Fibroblast of lung (primary cell): Measurements from ENCODE around the gene DUSP1. TPM values are rescaled to one million over a fixed set of nuclear protein-coding genes. Genes with fewer than 3 reads are reported as not detected.

Source experiments
- DNase-seq, 2 donors: peaks; one replicate each; pipeline versions ENCODE4 v3.0.0 to v3.0.0-alpha.2; 2010; ENCODE audit warnings: low read depth in 2 of 2
- H2AFZ ChIP-seq: 2 replicates; pipeline ENCODE4 v1.5.1; 2012; ENCODE audit warnings: low read length, control low read depth, inconsistent platforms
- H3K27ac ChIP-seq: 2 replicates; pipeline ENCODE4 v1.5.1; 2011; ENCODE audit warnings: low read length, control low read depth; ENCODE audit not compliant: insufficient read depth
- H3K27me3 ChIP-seq: 2 replicates; pipeline ENCODE4 v1.5.1; 2011; ENCODE audit warnings: mild to moderate bottlenecking, low read length; ENCODE audit not compliant: control insufficient read depth, insufficient read depth
- H3K36me3 ChIP-seq: 2 replicates; pipeline ENCODE4 v1.5.1; 2011; ENCODE audit warnings: low read length; ENCODE audit not compliant: control insufficient read depth, insufficient read depth
- H3K4me1 ChIP-seq: 2 replicates; pipeline ENCODE4 v1.5.1; 2011; ENCODE audit warnings: low read length; ENCODE audit not compliant: control insufficient read depth, insufficient read depth; ENCODE audit errors: extremely low read depth
- H3K4me2 ChIP-seq: 2 replicates; pipeline ENCODE4 v1.5.1; 2011; ENCODE audit warnings: low read length, control low read depth; ENCODE audit not compliant: insufficient read depth; ENCODE audit errors: extremely low read depth
- H3K4me3 ChIP-seq, 4 experiments: fragments of 200-600 bp in 1 of 4; sonication (generic) in 1 of 4; replicated peaks in 1 of 4; 2 replicates each; pipeline ENCODE4 v1.5.1; 2011 to 2016; ENCODE audit warnings: low read length in 4 of 4, low read depth in 3 of 4, mild to moderate bottlenecking in 3 of 4, control low read depth in 2 of 4, inconsistent platforms in 1 of 4, mixed read lengths in 1 of 4; ENCODE audit not compliant: insufficient read depth in 1 of 4; ENCODE audit errors: control extremely low read depth in 1 of 4
- H3K79me2 ChIP-seq: 2 replicates; pipeline ENCODE4 v1.5.1; 2012; ENCODE audit warnings: mild to moderate bottlenecking, low read length, inconsistent platforms; ENCODE audit not compliant: control insufficient read depth, insufficient read depth
- H3K9ac ChIP-seq: 2 replicates; pipeline ENCODE4 v1.5.1; 2011; ENCODE audit warnings: mild to moderate bottlenecking, low read length, control low read depth; ENCODE audit not compliant: insufficient read depth
- H3K9me3 ChIP-seq: 2 replicates; pipeline ENCODE4 v1.5.1; 2012; ENCODE audit warnings: low read depth, low read length; ENCODE audit not compliant: control insufficient read depth, insufficient read depth
- H4K20me1 ChIP-seq: 2 replicates; pipeline ENCODE4 v1.5.1; 2011; ENCODE audit warnings: low read length; ENCODE audit not compliant: control insufficient read depth, insufficient read depth; ENCODE audit errors: extremely low read depth
- CTCF ChIP-seq, 2 donors: IDR thresholded peaks in 1 of 2; conservative IDR thresholded peaks in 1 of 2; 1 replicate in 1 of 2; 2 replicates in 1 of 2; pipeline ENCODE4 v1.5.1; 2011 to 2012; ENCODE audit warnings: low read length in 2 of 2, control low read depth in 1 of 2, inconsistent platforms in 1 of 2, low read depth in 1 of 2, mild to moderate bottlenecking in 1 of 2
- EZH2 ChIP-seq: IDR thresholded peaks from 2 replicates; pipeline ENCODE4 v1.5.1; 2012; ENCODE audit warnings: low read length, control low read depth, mild to moderate bottlenecking; ENCODE audit errors: missing control alignments
- polyA plus RNA-seq, 2 donors: library from polyadenylated mRNA; depleted of rRNA in 1 of 2; stranded (reverse) in 1 of 2; unstranded in 1 of 2; fragments of >200 nt; gene quantifications; 2 replicates each; pipeline ENCODE4 v1.2.1, GENCODE V29; 2011 to 2012; ENCODE audit warnings: missing spikeins in 1 of 2
- total RNA-seq: library from RNA; depleted of rRNA; stranded (reverse); fragments of >200 nt; gene quantifications from 2 replicates; pipeline ENCODE4 v1.2.1, GENCODE V29; 2014

The DUSP1 gene
- total and polyA plus RNA-seq, 2 donors (not counting 1 experiment from before 2014, with no cell fraction given), result 121 to 148 TPM

DNA sequence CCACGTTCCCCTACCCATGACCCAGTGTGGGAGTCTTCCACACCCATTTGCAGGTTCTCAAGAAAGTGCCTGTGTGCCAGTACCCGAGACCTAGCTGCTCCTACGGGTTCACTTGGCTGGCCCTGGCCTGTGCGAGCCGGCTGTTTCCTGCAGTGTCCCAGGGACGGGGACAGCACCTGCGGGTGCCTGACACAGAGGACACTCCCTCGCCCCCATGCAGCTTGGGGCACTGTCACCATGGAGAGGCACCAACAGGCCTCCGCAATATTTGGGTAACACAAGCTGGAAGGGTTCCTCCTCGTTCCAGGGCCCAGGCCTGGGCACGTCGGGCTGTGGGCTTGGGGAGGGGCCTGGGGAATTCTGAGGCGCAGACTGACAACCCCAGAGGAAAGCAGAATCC is 41.4 kb downstream of the DUSP1 start:
- no peak for DNase-seq
- H3K27me3 ChIP-seq, result no peaks in the 10 kb centered on the region
- peaks cover 21% of the 10 kb centered on the region for H3K4me1 ChIP-seq
- H2AFZ ChIP-seq, result no peak overlapping the region
- H3K4me3 ChIP-seq, result no peak overlapping the region
- H3K9me3 ChIP-seq, result no peaks in the 10 kb centered on the region
- no peaks in the 10 kb centered on the region for H3K36me3 ChIP-seq
- H3K4me2 ChIP-seq, result no peak overlapping the region
- H3K79me2 ChIP-seq, result no peaks in the 10 kb centered on the region
- H3K9ac ChIP-seq, result no peak overlapping the region
- H3K27ac ChIP-seq, result no peak overlapping the region
- TF ChIP-seq EZH2 (no peak), CTCF (conservative IDR thresholded peaks at IDR 0.05 in 1 of 2, IDR thresholded peaks at IDR 0.05 in 1 of 2; ENCODE audit: low read depth in 1 of 2, low read length in 2 of 2) (no peak)
- H4K20me1 ChIP-seq, result no peaks in the 10 kb centered on the region

DNA sequence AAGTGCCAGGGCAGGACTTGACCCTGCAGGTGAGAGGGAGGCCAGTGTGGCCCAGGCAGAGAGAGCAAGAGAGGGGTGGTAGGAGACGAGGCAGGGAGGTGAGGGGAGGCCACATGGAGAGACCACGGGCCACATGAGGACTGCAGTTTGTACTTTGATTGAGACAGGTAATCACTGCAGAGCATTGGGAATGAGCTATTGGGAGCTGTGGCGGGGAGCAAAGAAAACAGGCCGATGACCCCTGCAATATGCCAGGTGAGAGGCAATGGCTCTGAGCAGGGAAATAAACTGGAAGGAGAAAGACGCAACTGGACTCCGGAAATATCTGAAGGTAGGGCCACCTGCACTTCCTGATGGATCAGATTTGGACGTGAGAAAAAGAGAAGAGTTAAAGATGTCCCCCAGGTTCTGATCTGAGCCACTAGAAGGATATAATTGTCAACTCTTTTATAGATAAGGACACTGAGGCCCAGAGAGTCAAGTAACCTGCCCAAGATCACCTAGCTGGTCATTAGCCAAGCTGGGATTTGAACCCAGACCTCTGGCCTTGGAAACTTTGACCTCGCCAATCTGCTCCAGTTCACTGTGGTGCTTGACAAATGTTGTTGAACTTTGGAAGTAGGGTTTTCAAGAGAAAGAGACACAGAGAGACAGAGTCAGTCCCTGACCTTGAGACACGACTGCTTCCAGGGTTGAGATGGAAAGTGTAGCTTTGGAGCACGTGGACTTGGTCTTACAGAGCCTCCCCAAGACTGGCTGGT is 42.3 kb downstream of the DUSP1 start:
- H3K9ac ChIP-seq, result no peak overlapping the region
- H2AFZ ChIP-seq, result no peak overlapping the region
- DNase-seq, result no peak
- no peaks in the 10 kb centered on the region for H3K27me3 ChIP-seq
- H3K9me3 ChIP-seq, result no peaks in the 10 kb centered on the region
- no peak overlapping the region for H3K4me2 ChIP-seq
- H4K20me1 ChIP-seq, result no peaks in the 10 kb centered on the region
- peaks cover 13% of the 10 kb centered on the region for H3K4me1 ChIP-seq
- no peak overlapping the region for H3K4me3 ChIP-seq
- H3K27ac ChIP-seq, result no peak overlapping the region
- H3K36me3 ChIP-seq, result no peaks in the 10 kb centered on the region
- no peaks in the 10 kb centered on the region for H3K79me2 ChIP-seq
- TF ChIP-seq CTCF (conservative IDR thresholded peaks at IDR 0.05 in 1 of 2, IDR thresholded peaks at IDR 0.05 in 1 of 2; ENCODE audit: low read depth in 1 of 2, low read length in 2 of 2) (no peak), EZH2 (no peak)

GRCh38 chr5:172727551-172727950 is 43.4 kb downstream of the DUSP1 start:
- Histone ChIP-seq H3K36me3 (no peaks in the 10 kb centered on the region), H3K27me3 (no peaks in the 10 kb centered on the region), H3K9ac (no peak overlapping the region), H2AFZ (no peak overlapping the region), H3K4me3 (no peak overlapping the region), H3K9me3 (no peaks in the 10 kb centered on the region), H3K4me2 (no peak overlapping the region), H3K4me1 (peaks cover 4% of the 10 kb centered on the region), H3K27ac (no peak overlapping the region), H4K20me1 (no peaks in the 10 kb centered on the region), H3K79me2 (no peaks in the 10 kb centered on the region)
- TF ChIP-seq CTCF (conservative IDR thresholded peaks at IDR 0.05 in 1 of 2, IDR thresholded peaks at IDR 0.05 in 1 of 2; ENCODE audit: low read depth in 1 of 2, low read length in 2 of 2) (no peak), EZH2 (no peak)
- DNase-seq, result no peak
